ENCODE results near the gene PKNOX2.

GRCh38 chr11:125140233-125140632 is 24.3 kb upstream of the PKNOX2 start:
- no peak for TF ChIP-seq POLR2A (IDR thresholded peaks at IDR 0.05)
- TF ChIP-seq CTCF (IDR thresholded peaks at IDR 0.05): no peak
